OCI-LY3 (cell line): ENCODE data around the gene SERPING1.
A peak's percentile ranks its signal among the peaks of the same experiment; 100 is the strongest.

Experiments used
- H2AFZ ChIP-seq: fragments of 200-600, 300-600 bp; shearing (Covaris generic); 2 replicates; pipeline ENCODE4 v1.6.0; 2014; ENCODE audit warnings: antibody characterized with exemption, low read depth, low read length
- H3K27ac ChIP-seq: fragments of 200-600, 300-600 bp; sonication (generic); 2 replicates; pipeline ENCODE4 v1.5.1; 2014; ENCODE audit warnings: mild to moderate bottlenecking, low read length, moderate library complexity, mixed read lengths
- H3K27me3 ChIP-seq: fragments of 200-600, 300-600 bp; sonication (generic); 2 replicates; pipeline ENCODE4 v1.6.1; 2014; ENCODE audit warnings: low read depth, low read length, mixed read lengths
- H3K36me3 ChIP-seq: fragments of 200-600, 300-600 bp; sonication (generic); replicated peaks from 2 replicates; pipeline ENCODE3; 2014; ENCODE audit warnings: low read depth, low read length, mixed read lengths
- H3K4me1 ChIP-seq: fragments of 300-600, 200-600 bp; sonication (generic); 2 replicates; pipeline ENCODE4 v1.6.1; 2014; ENCODE audit warnings: low read length, mixed read lengths
- H3K4me2 ChIP-seq: fragments of 200-600, 300-600 bp; sonication (generic); 2 replicates; pipeline ENCODE4 v1.6.1; 2014; ENCODE audit warnings: low read length, mixed read lengths
- H3K4me3 ChIP-seq: fragments of 300-600, 200-600 bp; sonication (generic); 2 replicates; pipeline ENCODE4 v1.5.1; 2014; ENCODE audit warnings: antibody characterized with exemption, mild to moderate bottlenecking, low read length, moderate library complexity
- H3K79me2 ChIP-seq: fragments of 300-600, 200-600 bp; shearing (Covaris generic); 2 replicates; pipeline ENCODE4 v1.6.1; 2014; ENCODE audit warnings: mild to moderate bottlenecking, low read length, mixed read lengths
- H3K9ac ChIP-seq: fragments of 300-600, 200-600 bp; shearing (Covaris generic); 2 replicates; pipeline ENCODE4 v1.6.0; 2014; ENCODE audit warnings: mild to moderate bottlenecking, low read length, moderate library complexity
- H3K9me3 ChIP-seq: fragments of 200-600, 300-600 bp; shearing (Covaris generic); 2 replicates; pipeline ENCODE4 v1.6.1; 2014; ENCODE audit warnings: low read length, mixed read lengths; ENCODE audit not compliant: insufficient read depth
- H4K20me1 ChIP-seq: fragments of 200-600, 300-600 bp; sonication (generic); 2 replicates; pipeline ENCODE4 v1.6.1; 2016; ENCODE audit warnings: low read length, mixed read lengths; ENCODE audit not compliant: insufficient read depth
- CTCF ChIP-seq: fragments of 200-600, 300-600 bp; sonication (generic); IDR thresholded peaks from 2 replicates; pipeline ENCODE4 v1.5.1; 2014; ENCODE audit warnings: antibody characterized with exemption, low read length, low read depth
- EZH2phosphoT487 ChIP-seq: fragments of 200-600 bp; shearing (Covaris generic); IDR thresholded peaks from 2 replicates; pipeline ENCODE4 v1.6.1; 2018; ENCODE audit warnings: antibody characterized with exemption, mixed run types, low read depth

SERPING1 gene

GRCh38 chr11:57567515-57568329, 29.8 kb upstream of the SERPING1 start, which contains the start of gene UBE2L6:
UBE2L6 (minus strand) TSS chr11:57567672; CDS start chr11:57567611, 61 bp downstream.
- no peaks in the 10 kb centered on the region for H3K27me3 ChIP-seq
- peak; percentile 97 for TF ChIP-seq CTCF
- TF ChIP-seq EZH2phosphoT487: no peak
- H3K4me3 ChIP-seq: peak within 1 kb of the TSS; percentile 91
- H3K36me3 ChIP-seq: no peaks in the 10 kb centered on the region
- peak within 1 kb of the TSS; percentile 85 for H3K27ac ChIP-seq
- H3K9ac ChIP-seq: peak within 1 kb of the TSS; percentile 86
- H4K20me1 ChIP-seq: no peaks in the 10 kb centered on the region
- peak within 1 kb of the TSS; percentile 97 for H3K4me2 ChIP-seq
- H3K79me2 ChIP-seq: peaks cover 46% of the 10 kb centered on the region
- H2AFZ ChIP-seq: peak within 1 kb of the TSS; percentile 96
- peaks cover 17% of the 10 kb centered on the region for H3K4me1 ChIP-seq
- no peaks in the 10 kb centered on the region for H3K9me3 ChIP-seq

DNA sequence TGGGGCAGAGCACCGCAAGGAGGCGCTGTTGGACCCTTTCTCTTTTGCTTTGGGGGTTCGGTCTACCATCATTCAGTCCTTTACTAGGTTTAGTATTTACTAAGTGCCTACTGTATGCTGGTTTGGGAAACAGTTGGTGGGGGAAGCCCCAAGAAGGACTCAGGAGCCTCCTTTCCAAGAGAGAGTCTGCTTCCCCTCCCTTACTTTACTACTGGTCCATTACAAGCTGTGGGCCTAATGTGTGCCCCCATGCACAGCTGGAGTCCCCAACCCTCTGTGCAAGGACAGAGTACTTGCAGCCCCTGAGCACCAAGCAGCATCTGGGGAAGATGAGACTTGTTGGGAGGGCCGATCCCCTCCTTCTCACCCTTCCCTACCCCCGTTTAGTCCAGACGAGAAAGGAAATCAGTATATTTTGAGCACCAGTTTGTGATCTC, 29.1 kb upstream of the SERPING1 start:
- peaks cover 40% of the 10 kb centered on the region for H3K79me2 ChIP-seq
- H3K27ac ChIP-seq: peak overlapping the region; percentile 72
- H3K4me1 ChIP-seq: peaks cover 17% of the 10 kb centered on the region
- no peaks in the 10 kb centered on the region for H3K9me3 ChIP-seq
- H3K9ac ChIP-seq: peak overlapping the region; percentile 86
- no peaks in the 10 kb centered on the region for H4K20me1 ChIP-seq
- peak overlapping the region; percentile 91 for H3K4me3 ChIP-seq
- peak overlapping the region; percentile 96 for H2AFZ ChIP-seq
- TF ChIP-seq CTCF (no peak), EZH2phosphoT487 (no peak)
- no peaks in the 10 kb centered on the region for H3K36me3 ChIP-seq
- peak overlapping the region; percentile 84 for H3K4me2 ChIP-seq
- no peaks in the 10 kb centered on the region for H3K27me3 ChIP-seq

GRCh38 chr11:57571606-57572005, 25.9 kb upstream of the SERPING1 start:
- no peak overlapping the region for H3K27ac ChIP-seq
- TF ChIP-seq CTCF: no peak
- H3K4me3 ChIP-seq: no peak overlapping the region
- no peak overlapping the region for H3K4me2 ChIP-seq
- no peak overlapping the region for H3K9ac ChIP-seq
- H3K9me3 ChIP-seq: no peaks in the 10 kb centered on the region
- no peaks in the 10 kb centered on the region for H4K20me1 ChIP-seq
- peaks cover 8% of the 10 kb centered on the region for H3K79me2 ChIP-seq
- H3K4me1 ChIP-seq: peaks cover 6% of the 10 kb centered on the region
- H2AFZ ChIP-seq: no peak overlapping the region
- no peaks in the 10 kb centered on the region for H3K36me3 ChIP-seq
- H3K27me3 ChIP-seq: no peaks in the 10 kb centered on the region

DNA sequence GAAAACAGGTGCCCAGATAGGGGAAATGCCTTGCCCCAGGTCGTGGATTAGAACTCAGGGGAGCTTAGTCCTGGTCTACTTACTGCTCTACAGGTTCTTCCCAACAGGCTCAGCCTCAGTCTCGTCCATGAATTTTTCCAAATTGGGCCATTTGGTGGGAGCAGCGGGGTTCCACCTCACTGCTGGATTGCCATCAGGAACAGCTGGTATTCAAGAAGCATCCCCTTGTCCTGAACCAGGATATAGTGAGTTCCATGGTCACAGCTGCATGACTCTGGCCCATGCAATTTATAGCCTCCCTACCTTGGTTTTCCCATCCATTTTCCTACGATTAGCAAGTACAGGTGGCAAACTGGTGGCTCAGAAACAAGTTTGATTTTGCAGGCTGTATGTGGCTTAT, 23.4 kb upstream of the SERPING1 start:
- Histone ChIP-seq H3K4me1 (no peaks in the 10 kb centered on the region), H3K4me3 (no peak overlapping the region), H2AFZ (no peak overlapping the region), H3K27me3 (no peaks in the 10 kb centered on the region), H3K4me2 (no peak overlapping the region), H3K36me3 (no peaks in the 10 kb centered on the region), H3K9ac (no peak overlapping the region), H3K27ac (no peak overlapping the region), H3K79me2 (no peaks in the 10 kb centered on the region), H4K20me1 (no peaks in the 10 kb centered on the region), H3K9me3 (no peaks in the 10 kb centered on the region)
- TF ChIP-seq CTCF (no peak), EZH2phosphoT487 (no peak)
